DMS 273 (cell line): ENCODE results near the gene SMIM1.
"Not testable (repeated sequence)": the region's sequence is repeated elsewhere in the genome, so short reads cannot be mapped to it uniquely, and the experiment has no call there.

Experiments
- DNase-seq: peaks from one replicate; lab custom pipeline; 2025; ENCODE audit not compliant: unreplicated experiment; lab: John Stamatoyannopoulos, UW

The SMIM1 gene

DNA sequence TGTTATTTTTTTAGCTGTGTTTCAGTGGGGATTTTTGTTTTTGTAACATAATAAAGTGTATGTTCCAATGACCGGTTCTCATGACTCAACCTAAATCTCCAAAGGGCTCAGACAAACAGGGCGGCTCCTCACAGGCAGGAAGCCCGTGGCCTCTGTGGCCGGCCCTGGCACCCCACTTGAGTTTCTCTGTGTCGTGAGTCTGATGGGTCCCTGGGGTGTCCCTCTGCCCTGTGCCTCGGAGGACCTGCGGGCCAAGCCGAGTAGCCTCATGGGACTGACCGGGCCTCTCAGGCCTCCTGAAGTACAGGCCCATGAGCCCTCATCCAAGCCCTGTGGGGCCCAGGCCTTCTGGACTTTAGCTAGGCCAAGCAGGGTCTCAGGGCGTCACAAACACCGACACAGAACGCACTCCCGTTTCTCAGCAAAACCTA is 36.4 kb upstream of the SMIM1 start:
- DNase-seq = no peak

DNA sequence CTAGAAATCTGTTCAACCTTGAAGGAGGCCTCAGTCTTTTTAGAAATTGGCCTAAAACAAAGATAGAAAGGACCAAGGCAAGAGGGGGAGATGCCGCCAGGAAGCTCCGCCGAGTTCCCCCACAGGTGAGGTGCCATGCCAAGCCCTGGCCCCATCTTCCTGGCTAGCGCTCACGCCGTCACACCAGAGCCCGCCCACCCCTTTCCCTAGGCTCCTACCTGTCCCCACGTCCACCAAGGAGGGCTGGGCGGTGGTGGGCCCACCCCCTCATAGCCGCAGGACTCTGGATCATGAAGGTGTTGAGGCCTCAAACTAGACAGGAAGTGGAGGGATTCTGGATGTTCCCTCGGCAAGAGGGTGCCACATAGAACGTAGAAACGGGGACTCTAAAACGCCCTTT is 35.8 kb upstream of the SMIM1 start:
- no peak for DNase-seq

DNA sequence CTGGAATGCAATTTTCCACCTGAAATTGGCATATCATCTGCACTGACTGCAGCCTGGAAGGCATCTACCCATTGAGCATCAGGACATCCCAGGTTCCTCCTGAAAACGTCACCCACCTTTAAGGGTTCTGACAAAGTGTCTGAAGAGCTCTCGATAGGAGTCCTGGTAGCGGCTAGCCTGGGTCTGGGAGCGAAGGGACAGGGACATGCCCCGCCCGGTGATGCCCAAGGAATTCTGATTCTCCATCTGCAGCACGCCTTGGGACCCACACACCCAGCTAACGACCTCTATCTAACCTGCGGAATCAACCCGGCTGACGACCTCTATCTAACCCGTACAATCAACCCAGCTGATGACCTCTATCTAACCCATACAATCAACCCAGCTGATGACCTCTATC is 33.6 kb upstream of the SMIM1 start:
- DNase-seq = no peak

DNA sequence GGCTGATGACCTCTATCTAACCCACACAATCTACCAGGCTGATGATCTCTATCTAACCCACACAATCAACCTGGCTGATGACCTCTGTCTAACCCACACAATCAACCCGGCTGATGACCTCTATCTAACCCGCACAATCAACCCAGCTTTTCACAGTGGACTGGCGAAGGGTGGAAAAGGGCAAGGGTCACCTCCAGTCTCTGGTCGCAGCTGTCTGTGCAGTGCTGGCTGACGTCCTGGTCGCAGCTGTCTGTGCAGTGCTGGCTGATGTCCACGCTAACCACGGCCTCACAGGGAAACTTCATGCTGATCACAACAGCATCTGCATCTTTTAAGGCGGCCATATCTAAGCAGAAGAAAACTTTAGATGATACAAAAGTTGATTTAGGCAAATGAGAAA is 32.5 kb upstream of the SMIM1 start:
- no peak for DNase-seq

DNA sequence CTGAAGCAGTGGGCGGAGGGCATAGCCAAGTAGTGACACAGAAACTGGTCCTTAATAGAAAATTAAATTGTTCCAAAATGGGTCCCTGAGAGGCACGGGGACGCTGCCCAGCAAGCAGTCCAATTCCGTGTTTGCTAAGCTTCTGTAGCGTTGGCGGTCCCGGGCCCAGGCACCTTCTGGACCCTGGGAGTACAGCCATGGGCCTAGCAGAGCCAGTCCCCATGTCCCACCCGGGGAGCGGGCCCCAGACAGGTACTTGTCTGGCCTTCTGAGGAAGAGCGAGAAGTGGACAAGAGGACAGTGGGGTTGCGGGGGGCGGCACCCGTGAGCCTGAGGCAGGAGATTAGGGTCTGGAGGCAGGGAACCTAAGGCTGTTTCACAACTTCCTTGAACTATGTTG is 31.8 kb upstream of the SMIM1 start:
- DNase-seq = no peak

DNA sequence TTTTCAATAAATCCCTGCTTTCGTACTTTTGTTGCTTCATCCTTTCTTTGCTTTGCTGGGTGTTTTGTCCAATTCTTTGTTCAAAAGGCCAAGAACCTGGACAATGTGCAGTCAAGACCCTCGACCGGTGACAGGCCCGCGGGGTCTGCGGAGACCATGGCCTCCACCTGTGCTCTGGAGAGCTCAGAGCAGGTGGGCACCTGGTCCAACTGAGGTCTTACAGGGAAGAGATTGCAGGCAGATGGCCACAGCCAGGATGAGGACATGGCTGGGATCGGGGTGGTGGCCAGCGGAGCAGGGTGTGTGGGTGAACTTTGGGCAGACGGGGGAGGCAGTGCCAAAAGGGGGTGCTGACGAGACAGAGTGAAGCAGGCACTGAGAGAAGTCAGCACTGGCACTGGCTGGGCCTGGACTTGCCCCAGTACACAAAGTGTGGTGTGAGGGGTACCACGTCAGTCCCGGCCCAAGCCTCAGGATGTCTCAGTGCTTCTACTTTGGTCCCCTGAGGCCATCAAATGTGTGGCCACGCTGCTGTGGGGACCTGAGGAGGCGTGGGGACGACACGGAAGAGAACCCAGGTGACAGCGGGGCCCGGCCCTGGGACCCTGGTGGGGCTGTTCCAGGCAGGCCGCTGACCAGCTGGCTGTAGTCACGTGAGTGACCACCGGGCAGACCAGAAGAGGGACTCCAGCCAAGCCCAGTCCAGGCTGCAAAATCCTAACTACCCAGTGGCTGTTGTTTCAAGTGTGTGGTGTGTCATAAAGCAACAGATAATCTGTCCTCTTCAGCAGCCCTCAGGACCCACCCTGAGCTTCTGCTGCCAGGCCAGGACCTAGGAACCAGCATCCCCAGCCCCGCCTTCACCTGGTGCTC is 30.7 kb upstream of the SMIM1 start:
- no peak for DNase-seq

DNA sequence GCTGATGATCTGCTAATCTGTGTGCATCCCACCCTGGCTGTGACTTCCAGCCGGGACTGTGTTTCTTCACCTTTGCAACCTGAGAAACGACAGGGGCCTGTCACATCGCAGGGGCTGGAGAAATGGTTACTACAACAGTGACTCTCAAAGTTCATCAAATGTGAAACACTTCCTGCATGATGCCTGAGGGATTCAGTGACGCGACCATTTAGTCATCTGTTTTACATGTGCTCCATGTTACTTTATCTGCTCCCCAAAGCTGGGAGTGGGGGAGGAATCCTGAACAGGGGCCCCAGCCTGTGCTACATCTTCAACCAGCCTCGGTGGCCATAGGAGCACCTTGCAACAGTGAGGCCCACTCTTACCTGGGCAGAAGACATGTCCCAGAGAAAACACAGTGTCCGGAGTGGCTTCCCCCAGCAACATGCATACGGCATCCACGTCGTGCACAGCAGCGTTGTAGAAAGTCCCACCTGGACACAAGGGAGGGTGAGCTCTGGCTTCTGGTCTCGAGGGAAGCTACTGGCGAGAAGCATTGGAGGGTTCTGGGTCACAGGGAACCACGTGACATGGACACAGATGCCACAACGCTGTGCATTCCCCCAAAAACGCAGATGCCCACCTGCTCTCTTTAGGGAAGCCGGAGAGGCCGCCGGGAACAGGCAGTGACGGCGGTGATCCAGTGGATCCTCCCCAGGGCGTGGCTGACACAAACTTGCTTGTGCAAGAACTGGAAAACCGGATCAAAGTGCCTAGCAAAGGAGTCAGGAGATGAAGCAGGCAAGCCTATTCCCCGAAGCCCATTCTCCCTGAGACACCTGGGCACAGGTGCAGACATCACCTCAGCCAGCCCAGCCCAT is 29.9 kb upstream of the SMIM1 start:
- no peak for DNase-seq

DNA sequence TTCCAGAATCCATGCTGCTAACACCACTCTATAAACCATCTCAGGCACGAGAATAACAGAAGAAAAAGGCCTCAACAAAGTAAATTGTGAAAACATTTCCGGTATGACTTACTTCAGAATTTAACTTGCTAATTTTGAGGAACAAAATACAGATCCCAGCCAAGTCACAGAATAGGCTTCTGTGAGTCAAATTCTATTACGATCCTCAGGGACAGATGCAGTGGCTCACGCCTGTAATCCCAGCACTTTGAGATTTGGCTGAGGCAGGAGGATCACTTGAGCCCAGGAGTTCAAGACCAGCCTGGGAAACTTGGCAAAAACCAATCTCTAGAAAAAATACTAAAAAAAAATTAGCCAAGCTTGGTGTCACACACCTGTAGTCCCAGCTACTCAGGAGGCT is 29.1 kb upstream of the SMIM1 start:
- no peak for DNase-seq

DNA sequence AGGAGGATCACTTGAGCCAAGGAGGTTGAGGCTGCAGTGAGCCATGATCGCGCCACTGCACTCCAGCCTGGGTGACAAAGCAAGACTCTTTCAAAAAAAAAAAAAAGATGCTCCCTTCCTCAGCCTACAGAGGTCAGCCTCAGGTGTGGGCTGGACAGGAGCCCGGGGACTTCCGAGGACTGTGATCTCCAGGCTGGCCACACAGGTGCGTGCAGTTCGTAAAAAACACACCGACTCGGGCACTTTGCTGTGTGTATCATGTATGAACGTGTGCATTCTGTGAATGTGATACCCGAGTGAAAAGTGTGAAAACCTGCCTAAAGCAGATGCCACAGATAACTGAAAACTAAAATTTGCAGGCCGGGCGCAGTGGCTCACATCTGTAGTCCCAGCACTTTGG is 28.7 kb upstream of the SMIM1 start:
- no peak for DNase-seq

DNA sequence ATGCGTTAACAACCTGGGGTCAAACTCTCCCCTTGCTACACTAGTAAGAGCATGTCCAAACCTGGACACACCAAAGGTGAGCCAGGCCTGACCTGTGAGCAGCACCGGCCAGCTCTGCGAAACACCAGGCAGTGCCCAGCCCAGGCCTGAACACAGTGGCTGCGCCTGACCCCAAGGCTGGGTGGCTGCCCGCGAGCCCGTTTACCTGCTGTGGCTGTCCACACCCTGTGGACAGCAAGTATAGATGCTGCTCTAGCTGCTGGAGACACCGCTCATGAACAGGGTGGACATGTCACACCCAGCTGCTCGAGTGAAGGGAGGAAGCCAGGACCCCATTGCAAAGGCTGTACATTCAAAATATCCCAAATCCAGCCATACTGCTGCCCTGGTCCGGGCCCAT is 27.9 kb upstream of the SMIM1 start:
- DNase-seq = no peak

DNA sequence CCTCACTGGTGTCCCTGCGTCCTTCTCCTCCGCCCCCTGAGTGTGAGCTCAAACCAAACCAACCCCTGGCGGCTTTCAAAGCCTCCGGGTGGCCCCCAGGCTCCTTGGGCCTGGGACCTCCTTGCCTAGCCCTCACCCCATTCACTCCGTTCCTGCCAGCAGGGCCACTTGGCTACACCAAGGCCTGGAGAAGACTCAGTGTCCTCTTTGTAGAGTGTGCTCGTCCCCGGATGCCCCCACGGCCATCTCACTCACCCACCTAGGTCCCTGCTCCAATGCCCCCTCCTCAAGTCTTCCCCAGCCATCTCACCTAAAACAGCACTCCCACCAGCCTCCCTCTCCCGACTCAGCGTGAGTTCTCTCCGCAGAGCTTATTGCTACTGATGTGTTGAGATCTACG is 27.5 kb upstream of the SMIM1 start:
- DNase-seq = no peak

DNA sequence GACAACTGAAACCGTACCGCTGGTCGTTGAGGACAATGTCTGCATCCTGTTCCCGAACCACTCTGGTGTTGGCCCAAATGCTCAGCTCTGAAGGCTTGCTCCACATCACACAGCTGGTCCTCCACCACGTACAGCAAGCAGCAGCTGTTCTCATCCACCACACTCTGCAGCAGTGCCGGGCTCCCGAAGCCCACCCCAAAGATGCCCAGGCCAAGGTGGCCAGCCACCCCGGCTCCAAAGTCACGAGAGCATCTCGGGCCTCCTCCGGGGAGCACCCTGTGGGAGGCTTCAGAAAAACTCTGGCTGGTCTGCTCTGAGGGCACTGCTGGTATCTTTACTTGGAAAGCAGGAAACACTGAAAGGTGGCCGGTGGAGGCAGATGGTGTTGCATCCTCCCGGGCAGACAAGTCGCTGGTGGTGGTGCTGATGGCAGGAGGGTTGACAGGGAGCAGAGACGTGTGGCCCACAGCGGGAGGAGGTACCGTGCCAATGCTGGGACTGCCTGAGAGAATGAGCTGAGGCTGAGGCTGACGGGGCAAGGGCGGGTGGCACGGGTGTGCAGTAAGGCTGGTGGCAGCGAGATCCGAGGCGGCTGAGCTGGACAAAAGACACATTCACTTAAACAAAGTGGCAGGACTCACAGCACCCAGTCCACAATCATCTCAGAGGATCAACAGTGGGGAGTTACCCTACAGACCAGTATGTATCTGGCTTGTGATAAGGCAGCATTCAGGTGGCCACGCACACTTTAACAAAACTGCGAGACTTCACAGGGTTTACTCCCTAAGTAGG is 26.8 kb upstream of the SMIM1 start:
- no peak for DNase-seq

DNA sequence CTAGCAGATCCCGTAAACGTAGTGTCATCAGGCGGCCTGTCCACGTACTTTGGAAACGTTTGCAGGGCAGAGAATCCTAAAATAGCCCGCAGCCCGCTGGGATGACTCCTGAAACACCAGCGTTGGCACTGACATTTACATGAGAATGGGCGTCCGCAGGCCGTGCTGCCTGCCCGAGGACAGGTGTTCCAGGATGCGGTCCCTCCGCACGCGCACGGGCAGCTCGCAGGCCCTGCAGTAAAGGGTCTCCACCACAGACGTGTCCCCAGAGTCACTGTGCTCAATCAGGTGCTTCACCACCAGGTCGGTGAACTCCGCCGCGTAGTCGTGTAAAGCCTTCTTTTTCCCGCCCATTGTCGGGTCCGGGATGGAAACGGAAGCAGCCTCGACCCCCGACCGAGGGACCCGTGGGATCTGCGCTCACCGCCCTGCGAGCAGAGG is 26.1 kb upstream of the SMIM1 start:
- DNase-seq = no peak

DNA sequence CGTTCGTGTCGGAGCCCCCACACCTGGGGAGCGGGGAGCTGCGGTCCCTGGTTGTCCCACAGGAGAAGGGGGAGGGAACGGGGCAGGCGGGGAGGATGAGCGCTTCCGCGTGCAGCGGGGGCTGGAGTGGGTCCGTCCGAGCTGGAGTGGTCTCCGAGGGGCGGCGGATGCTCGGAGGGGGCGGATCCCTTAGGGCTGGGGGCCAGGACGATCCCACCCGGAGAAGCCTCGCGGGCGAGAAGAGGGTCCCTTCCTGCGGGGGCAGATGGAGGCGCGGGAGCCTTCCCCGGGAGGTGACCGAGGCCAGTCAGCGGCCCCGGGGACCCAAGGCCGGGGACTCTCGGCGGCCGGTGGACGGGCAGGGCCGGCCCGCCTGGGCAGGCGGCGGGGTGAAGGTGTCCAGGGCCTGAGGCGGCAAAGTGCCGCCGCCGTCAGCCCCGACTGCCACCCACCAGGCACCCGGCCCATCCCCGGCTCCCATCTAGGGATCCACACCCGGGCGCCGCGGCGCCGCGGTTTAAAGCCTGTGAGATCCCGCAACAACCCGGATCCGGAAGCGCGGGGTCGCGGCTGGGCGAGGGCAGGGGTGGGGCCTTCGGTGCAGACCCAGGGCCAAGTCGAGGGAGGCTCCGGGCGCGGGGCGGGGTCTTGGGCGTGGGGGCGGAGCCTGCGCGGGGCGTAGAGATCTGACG is 25.6 kb upstream of the SMIM1 start:
- DNase-seq = peak; percentile 93

DNA sequence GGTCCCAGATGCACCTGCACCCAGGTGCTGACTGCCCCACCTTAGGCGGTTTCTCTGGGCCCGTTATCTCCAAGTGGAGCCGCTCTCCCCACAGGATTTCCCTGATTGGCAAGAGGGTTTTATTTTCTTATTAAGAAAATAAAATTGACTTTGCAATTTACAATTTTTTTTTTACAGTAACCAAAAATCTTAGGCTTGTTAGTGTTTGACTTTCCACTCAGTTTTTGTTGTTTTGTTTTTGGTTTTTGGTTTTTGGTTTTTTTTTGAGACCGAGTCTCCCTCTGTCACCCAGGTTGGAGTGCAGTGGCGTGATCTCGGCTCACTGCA is 25.1 kb upstream of the SMIM1 start:
- DNase-seq = no peak

DNA sequence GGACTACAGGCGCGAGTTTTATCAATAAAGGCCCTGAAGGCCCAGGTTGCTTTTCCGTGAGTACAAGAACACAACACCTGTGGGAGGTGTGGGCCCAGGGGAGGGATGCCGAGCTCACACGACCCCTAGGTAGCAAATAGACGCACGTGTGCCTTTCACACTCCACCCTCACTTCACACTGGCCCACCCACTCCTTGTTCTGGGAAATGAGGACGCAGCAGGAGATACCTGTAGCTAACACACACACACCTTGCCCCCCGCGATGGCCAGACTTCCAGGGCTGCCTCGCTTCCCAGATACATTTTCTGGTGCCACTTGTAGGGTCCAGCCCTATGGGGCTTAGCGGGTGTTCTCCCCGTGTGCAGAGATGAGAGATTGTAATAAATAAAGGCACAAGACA is 24.6 kb upstream of the SMIM1 start:
- DNase-seq = no peak

DNA sequence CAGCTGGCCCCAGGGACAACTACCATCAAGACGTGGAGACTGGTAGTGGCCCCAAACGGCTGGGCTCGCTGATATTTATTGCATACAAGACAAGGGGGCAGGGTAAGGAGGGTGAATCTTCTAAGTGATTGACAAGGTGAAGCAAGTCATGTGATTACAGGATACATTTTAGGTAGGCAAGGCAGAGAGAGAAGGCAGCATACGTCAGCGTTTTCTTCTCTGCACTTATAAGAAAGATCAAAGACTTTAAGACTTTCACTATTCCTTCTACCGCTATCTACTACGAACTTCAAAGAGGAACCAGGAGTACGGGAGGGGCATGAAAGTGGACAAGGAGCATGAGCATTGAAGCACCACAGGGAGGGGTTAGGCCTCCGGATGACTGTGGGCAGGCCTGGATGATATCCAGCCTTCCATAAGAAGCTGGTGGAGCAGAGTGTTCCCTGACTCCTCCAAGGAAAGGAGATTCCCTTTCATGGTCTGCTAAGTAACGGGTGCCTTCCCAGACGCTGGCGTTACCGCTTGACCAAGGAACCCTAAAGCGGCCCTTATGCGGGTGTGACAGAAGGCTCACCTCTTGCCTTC is 24.1 kb upstream of the SMIM1 start:
- not testable (repeated sequence) for DNase-seq

DNA sequence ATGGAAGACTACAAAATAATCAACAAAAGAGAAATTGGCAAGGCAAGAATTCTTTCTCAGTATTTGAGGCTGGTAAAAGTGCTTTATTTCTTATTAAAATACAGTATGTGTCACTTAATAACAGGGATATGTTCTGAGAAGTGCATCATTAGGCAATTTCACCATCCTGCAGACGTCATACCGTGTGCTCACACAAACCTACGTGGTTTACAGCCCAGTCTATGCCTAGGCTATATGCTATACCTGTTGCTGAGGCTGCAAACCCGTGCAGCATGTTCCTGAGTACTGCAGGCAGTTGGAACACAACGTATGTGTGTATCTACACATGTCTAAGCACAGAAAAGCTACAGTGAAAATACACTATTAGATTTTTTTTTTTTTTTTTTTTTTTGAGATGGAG is 23.0 kb upstream of the SMIM1 start:
- DNase-seq = no peak

DNA sequence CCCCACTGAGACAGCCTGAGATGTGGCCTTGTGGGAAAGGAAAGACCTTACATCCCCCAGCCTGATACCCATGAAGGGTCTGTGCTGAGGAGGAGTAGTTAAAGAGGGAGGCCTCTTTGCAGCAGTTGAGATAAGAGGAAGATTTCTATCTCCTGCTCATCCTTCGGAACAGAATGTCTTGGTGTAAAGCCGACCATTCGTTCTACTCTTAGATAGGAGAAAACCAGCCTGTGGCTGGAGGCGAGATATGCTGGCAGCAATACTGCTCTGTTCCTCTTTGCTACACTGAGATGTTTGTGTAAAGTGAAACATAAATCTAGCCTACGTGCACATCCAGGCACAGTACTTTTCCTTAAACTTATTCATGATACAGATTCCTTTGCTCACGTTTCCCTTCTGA is 21.8 kb upstream of the SMIM1 start:
- no peak for DNase-seq

DNA sequence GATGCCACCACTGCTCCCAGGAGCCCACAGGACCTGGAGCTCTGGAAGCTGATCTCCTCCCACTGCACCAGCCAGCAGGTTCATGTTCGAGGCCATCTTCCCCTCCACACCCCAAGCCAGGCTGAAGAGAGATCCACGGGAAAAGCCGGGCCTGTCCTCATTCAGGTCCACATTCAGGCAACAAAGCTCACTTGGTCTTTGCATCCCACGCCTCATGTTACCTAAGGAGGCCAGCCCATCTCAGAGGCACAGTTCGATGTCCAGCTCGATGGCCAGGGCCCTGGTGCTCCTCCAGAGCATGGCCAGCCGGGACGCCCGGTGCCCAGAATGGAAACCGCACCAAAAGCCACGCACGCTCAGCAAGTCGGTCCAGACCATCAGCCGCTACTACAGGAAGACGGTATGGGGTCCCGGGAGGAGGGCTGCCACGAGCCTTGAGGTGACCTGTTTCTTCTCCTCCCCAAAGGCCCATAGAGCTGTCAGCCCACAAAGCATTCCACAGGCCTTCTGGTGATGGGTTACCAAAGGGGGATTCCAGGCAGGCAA is 20.1 kb upstream of the SMIM1 start, which contains the start of gene CCDC27:
Gene CCDC27, plus strand, starts transcription at position 51 of the 546 bp plus-strand sequence. Its CDS starts 32 bp downstream, at position 83.
- DNase-seq = no peak
